ENCODE results near the gene MIX23. TPM values are rescaled to one million over a fixed set of nuclear protein-coding genes. Genes with fewer than 3 reads are reported as not detected.

MIX23 gene
- total RNA-seq, 1 donor from 2014 or later = 33.2 TPM

GRCh38 chr3:122410639-122411038 is 27.6 kb upstream of the MIX23 start:
- Mint-ChIP-seq H3K27ac (ENCODE audit: unreplicated experiment) (no peak overlapping the region), H3K36me3 (ENCODE audit: low read depth, unreplicated experiment) (peaks cover 5% of the 10 kb centered on the region), H3K4me3 (ENCODE audit: unreplicated experiment) (no peak overlapping the region), H3K4me1 (ENCODE audit: unreplicated experiment) (peaks cover 9% of the 10 kb centered on the region), H3K27me3 (ENCODE audit: unreplicated experiment) (no peaks in the 10 kb centered on the region), H3K9me3 (ENCODE audit: unreplicated experiment) (no peaks in the 10 kb centered on the region)
- TF ChIP-seq CTCF (IDR thresholded peaks at IDR 0.05; ENCODE audit: unreplicated experiment) = no peak
- no peak for DNase-seq (ENCODE audit: low spot score)

GRCh38 chr3:122410111-122410510 is 27.1 kb upstream of the MIX23 start:
- H3K4me1 Mint-ChIP-seq (ENCODE audit: unreplicated experiment) = peaks cover 7% of the 10 kb centered on the region
- no peak overlapping the region for H3K4me3 Mint-ChIP-seq (ENCODE audit: unreplicated experiment)
- peaks cover 5% of the 10 kb centered on the region for H3K36me3 Mint-ChIP-seq (ENCODE audit: low read depth, unreplicated experiment)
- TF ChIP-seq CTCF (IDR thresholded peaks at IDR 0.05; ENCODE audit: unreplicated experiment) = no peak
- H3K27me3 Mint-ChIP-seq (ENCODE audit: unreplicated experiment) = no peaks in the 10 kb centered on the region
- DNase-seq (ENCODE audit: low spot score) = no peak
- H3K27ac Mint-ChIP-seq (ENCODE audit: unreplicated experiment) = no peak overlapping the region
- no peaks in the 10 kb centered on the region for H3K9me3 Mint-ChIP-seq (ENCODE audit: unreplicated experiment)

GRCh38 chr3:122409446-122409845 is 26.4 kb upstream of the MIX23 start:
- H3K36me3 Mint-ChIP-seq (ENCODE audit: low read depth, unreplicated experiment) = peaks cover 5% of the 10 kb centered on the region
- H3K9me3 Mint-ChIP-seq (ENCODE audit: unreplicated experiment) = no peaks in the 10 kb centered on the region
- H3K4me3 Mint-ChIP-seq (ENCODE audit: unreplicated experiment) = no peak overlapping the region
- TF ChIP-seq CTCF (IDR thresholded peaks at IDR 0.05; ENCODE audit: unreplicated experiment) = no peak
- no peaks in the 10 kb centered on the region for H3K27me3 Mint-ChIP-seq (ENCODE audit: unreplicated experiment)
- DNase-seq (ENCODE audit: low spot score) = no peak
- peaks cover 11% of the 10 kb centered on the region for H3K4me1 Mint-ChIP-seq (ENCODE audit: unreplicated experiment)
- H3K27ac Mint-ChIP-seq (ENCODE audit: unreplicated experiment) = no peak overlapping the region

GRCh38 chr3:122407946-122408345 is 24.9 kb upstream of the MIX23 start:
- peaks cover 5% of the 10 kb centered on the region for H3K36me3 Mint-ChIP-seq (ENCODE audit: low read depth, unreplicated experiment)
- no peak overlapping the region for H3K27ac Mint-ChIP-seq (ENCODE audit: unreplicated experiment)
- H3K4me1 Mint-ChIP-seq (ENCODE audit: unreplicated experiment) = peaks cover 10% of the 10 kb centered on the region
- no peak overlapping the region for H3K4me3 Mint-ChIP-seq (ENCODE audit: unreplicated experiment)
- no peaks in the 10 kb centered on the region for H3K27me3 Mint-ChIP-seq (ENCODE audit: unreplicated experiment)
- DNase-seq (ENCODE audit: low spot score) = no peak
- H3K9me3 Mint-ChIP-seq (ENCODE audit: unreplicated experiment) = no peaks in the 10 kb centered on the region
- TF ChIP-seq CTCF (IDR thresholded peaks at IDR 0.05; ENCODE audit: unreplicated experiment) = no peak

- no peaks in the 10 kb centered on the region for H3K27me3 Mint-ChIP-seq (ENCODE audit: unreplicated experiment)
- no peak overlapping the region for H3K4me3 Mint-ChIP-seq (ENCODE audit: unreplicated experiment)
- TF ChIP-seq CTCF (IDR thresholded peaks at IDR 0.05; ENCODE audit: unreplicated experiment) = no peak
- H3K9me3 Mint-ChIP-seq (ENCODE audit: unreplicated experiment) = no peaks in the 10 kb centered on the region
- H3K36me3 Mint-ChIP-seq (ENCODE audit: low read depth, unreplicated experiment) = peaks cover 5% of the 10 kb centered on the region
- no peak for DNase-seq (ENCODE audit: low spot score)
- H3K27ac Mint-ChIP-seq (ENCODE audit: unreplicated experiment) = no peak overlapping the region
- H3K4me1 Mint-ChIP-seq (ENCODE audit: unreplicated experiment) = peaks cover 8% of the 10 kb centered on the region
These were observed 23.2 kb upstream of the MIX23 start for GRCh38 chr3:122406198-122406597.
